ENCODE data around the gene FAM120B.

DNA sequence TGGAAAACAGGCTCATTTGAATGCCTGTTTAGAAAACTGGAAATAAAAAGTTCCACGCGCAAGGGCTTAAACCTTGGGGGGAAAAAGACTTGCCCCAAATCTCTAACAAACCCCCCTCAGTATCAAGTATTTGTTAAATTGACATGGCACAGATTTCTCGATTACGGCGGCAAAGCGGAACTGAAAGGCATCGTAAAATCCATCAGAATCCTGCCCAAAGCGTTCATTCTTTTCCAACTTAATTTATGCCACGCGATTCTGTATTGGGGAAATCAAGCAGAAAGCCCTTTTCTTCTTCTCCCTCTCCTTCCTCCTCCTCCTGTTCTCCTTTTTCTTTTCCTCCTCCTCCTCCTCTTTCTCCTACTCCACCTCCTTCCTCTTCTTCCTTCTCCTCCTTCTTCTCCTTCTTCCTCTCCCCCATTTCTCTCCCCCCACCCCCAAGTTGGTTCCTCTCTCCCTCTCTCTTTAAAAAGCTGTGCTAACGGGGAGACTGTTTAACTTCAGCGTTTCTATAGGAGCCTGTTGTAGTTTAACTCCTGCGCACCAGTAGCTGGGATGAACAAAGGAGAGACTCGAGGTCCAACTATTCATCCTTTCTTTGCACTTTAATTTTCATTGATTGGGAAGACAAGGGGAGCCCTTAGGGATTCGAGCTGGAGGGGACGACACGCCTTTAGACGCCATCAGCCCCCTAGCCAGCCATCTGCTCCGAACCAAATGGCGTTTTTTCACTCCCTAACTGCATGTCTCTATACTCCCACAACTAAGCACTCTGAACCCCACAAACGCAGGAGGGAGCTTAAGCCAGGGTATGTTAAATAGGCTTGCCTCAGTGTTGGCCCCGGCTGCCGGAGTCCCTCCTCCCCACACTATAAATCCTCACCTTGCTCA is 13.0 kb upstream of the FAM120B start:
- TF ChIP-seq, protein P1, sequence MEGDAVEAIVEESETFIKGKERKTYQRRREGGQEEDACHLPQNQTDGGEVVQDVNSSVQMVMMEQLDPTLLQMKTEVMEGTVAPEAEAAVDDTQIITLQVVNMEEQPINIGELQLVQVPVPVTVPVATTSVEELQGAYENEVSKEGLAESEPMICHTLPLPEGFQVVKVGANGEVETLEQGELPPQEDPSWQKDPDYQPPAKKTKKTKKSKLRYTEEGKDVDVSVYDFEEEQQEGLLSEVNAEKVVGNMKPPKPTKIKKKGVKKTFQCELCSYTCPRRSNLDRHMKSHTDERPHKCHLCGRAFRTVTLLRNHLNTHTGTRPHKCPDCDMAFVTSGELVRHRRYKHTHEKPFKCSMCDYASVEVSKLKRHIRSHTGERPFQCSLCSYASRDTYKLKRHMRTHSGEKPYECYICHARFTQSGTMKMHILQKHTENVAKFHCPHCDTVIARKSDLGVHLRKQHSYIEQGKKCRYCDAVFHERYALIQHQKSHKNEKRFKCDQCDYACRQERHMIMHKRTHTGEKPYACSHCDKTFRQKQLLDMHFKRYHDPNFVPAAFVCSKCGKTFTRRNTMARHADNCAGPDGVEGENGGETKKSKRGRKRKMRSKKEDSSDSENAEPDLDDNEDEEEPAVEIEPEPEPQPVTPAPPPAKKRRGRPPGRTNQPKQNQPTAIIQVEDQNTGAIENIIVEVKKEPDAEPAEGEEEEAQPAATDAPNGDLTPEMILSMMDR (IDR thresholded peaks at IDR 0.05; ENCODE audit: insufficient read depth, low read length), result no peak
- TF ChIP-seq, protein P2, sequence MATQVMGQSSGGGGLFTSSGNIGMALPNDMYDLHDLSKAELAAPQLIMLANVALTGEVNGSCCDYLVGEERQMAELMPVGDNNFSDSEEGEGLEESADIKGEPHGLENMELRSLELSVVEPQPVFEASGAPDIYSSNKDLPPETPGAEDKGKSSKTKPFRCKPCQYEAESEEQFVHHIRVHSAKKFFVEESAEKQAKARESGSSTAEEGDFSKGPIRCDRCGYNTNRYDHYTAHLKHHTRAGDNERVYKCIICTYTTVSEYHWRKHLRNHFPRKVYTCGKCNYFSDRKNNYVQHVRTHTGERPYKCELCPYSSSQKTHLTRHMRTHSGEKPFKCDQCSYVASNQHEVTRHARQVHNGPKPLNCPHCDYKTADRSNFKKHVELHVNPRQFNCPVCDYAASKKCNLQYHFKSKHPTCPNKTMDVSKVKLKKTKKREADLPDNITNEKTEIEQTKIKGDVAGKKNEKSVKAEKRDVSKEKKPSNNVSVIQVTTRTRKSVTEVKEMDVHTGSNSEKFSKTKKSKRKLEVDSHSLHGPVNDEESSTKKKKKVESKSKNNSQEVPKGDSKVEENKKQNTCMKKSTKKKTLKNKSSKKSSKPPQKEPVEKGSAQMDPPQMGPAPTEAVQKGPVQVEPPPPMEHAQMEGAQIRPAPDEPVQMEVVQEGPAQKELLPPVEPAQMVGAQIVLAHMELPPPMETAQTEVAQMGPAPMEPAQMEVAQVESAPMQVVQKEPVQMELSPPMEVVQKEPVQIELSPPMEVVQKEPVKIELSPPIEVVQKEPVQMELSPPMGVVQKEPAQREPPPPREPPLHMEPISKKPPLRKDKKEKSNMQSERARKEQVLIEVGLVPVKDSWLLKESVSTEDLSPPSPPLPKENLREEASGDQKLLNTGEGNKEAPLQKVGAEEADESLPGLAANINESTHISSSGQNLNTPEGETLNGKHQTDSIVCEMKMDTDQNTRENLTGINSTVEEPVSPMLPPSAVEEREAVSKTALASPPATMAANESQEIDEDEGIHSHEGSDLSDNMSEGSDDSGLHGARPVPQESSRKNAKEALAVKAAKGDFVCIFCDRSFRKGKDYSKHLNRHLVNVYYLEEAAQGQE (IDR thresholded peaks at IDR 0.05; ENCODE audit: insufficient replicate concordance, low read depth), result no peak

All from HL-60 (cell line).